Erythroblast (primary cell): ENCODE data around the gene TMEM168.

Source experiments
- DNase-seq, 2 experiments: peaks; one replicate each; lab custom pipeline; 2025; lab: John Stamatoyannopoulos, UW
- GATA1 ChIP-seq: IDR thresholded peaks from 2 replicates; pipeline ENCODE4 v1.6.1; 2011; ENCODE audit warnings: low read depth, mild to moderate bottlenecking, control low read depth, low read length, moderate library complexity
- POLR2A ChIP-seq: IDR thresholded peaks from 2 replicates; pipeline ENCODE4 v1.6.1; 2011; ENCODE audit warnings: mild to moderate bottlenecking, low read length

The TMEM168 gene

GRCh38 chr7:112792441-112792840 lies 2.2 kb upstream of the TMEM168 start:
- no peak for TF ChIP-seq GATA1
- no peak for TF ChIP-seq POLR2A
- no peak for DNase-seq

GRCh38 chr7:112791465-112792168 lies 1.4 kb upstream of the TMEM168 start:
- TF ChIP-seq GATA1 (no peak), POLR2A (no peak)
- DNase-seq, result no peak

GRCh38 chr7:112790586-112791003 lies 402 bp upstream of the TMEM168 start:
- DNase-seq, result no peak
- no peak for TF ChIP-seq GATA1
- no peak for TF ChIP-seq POLR2A

GRCh38 chr7:112789453-112789816 lies 758 bp downstream of the TMEM168 start:
- TF ChIP-seq POLR2A (no peak), GATA1 (no peak)
- DNase-seq, result no peak

GRCh38 chr7:112788778-112789343 lies 1.3 kb downstream of the TMEM168 start:
- TF ChIP-seq GATA1 (no peak), POLR2A (no peak)
- DNase-seq, result no peak

GRCh38 chr7:112784603-112785002 lies 5.6 kb downstream of the TMEM168 start:
- no peak for TF ChIP-seq GATA1
- TF ChIP-seq POLR2A, result no peak
- no peak for DNase-seq

- no peak for TF ChIP-seq GATA1
- no peak for TF ChIP-seq POLR2A
- no peak for DNase-seq
Measured at GRCh38 chr7:112782498-112782897, 7.7 kb downstream of the TMEM168 start.

GRCh38 chr7:112781558-112781957 lies 8.6 kb downstream of the TMEM168 start:
- DNase-seq, result no peak
- no peak for TF ChIP-seq POLR2A
- no peak for TF ChIP-seq GATA1

GRCh38 chr7:112781110-112781509 lies 9.1 kb downstream of the TMEM168 start:
- TF ChIP-seq POLR2A (no peak), GATA1 (no peak)
- no peak for DNase-seq

- DNase-seq, result no peak
- TF ChIP-seq GATA1 (no peak), POLR2A (no peak)
Measured at GRCh38 chr7:112779667-112780066, 10.5 kb downstream of the TMEM168 start.

- TF ChIP-seq GATA1 (no peak), POLR2A (no peak)
- DNase-seq, result no peak
Measured at GRCh38 chr7:112777406-112777805, 12.8 kb downstream of the TMEM168 start.

GRCh38 chr7:112771166-112771565 lies 19.0 kb downstream of the TMEM168 start:
- TF ChIP-seq POLR2A (no peak), GATA1 (no peak)
- DNase-seq, result no peak

GRCh38 chr7:112770051-112770450 lies 20.1 kb downstream of the TMEM168 start:
- no peak for DNase-seq
- TF ChIP-seq POLR2A (no peak), GATA1 (no peak)

- TF ChIP-seq POLR2A, result no peak
- no peak for TF ChIP-seq GATA1
- no peak for DNase-seq
Measured at GRCh38 chr7:112765105-112765504, 25.1 kb downstream of the TMEM168 start.

GRCh38 chr7:112763996-112764395 lies 26.2 kb downstream of the TMEM168 start:
- TF ChIP-seq POLR2A (no peak), GATA1 (no peak)
- no peak for DNase-seq

- TF ChIP-seq GATA1 (no peak), POLR2A (no peak)
- no peak for DNase-seq
Measured at GRCh38 chr7:112763298-112763697, 26.9 kb downstream of the TMEM168 start.
